GM18526 (cell line): ENCODE data around the gene GSE1.

ENCODE experiments used
- POLR2A ChIP-seq: IDR thresholded peaks from 3 replicates; pipeline ENCODE4 v1.6.1; 2011; ENCODE audit not compliant: insufficient read length; ENCODE audit errors: extremely low read depth

GSE1 gene

GRCh38 chr16:85570735-85571562, 42.2 kb upstream of the GSE1 start:
- no peak for TF ChIP-seq POLR2A

DNA sequence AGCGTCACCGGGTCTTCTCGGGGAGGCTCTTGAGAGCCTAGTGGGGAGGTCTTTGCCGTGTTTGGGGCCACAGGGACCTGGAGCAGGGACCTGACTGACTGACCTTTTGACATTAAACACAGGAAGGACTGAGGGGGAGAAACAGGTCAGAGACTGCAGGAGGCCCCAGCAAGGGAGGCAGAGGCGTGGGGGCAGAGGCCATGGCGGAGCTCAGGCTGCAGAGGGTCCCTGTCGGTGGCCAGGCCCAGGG, 41.6 kb upstream of the GSE1 start:
- TF ChIP-seq POLR2A = no peak

DNA sequence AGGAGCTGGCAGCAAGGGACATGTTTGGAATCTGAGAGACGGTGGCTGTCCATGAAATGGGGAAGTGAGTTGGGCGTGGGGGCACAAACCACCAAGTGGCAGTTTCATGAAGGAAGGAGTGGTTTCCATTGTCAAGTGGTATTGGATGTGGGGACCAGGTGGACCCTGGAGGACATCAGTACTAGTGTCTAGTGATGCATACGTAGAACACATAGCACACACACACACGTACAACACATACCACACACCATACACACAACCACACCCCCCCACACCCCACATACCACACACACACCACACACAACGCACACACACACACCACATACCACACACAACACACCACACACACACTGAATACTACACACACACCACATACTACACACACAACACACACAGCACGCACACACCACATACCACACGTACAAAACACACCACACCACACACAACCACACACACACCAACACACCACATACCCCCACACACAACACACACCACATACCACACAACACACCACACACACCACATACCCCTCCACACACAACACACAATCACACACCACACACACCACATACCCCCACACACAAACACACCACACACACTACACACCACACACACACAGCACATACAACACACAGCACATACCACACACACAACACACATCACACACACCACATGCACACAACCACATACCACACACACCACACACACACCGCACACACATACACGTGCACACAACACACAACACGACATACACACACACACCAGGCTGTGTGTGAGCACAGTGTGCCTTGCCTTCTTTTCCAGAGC, 41.1 kb upstream of the GSE1 start:
- no peak for TF ChIP-seq POLR2A

DNA sequence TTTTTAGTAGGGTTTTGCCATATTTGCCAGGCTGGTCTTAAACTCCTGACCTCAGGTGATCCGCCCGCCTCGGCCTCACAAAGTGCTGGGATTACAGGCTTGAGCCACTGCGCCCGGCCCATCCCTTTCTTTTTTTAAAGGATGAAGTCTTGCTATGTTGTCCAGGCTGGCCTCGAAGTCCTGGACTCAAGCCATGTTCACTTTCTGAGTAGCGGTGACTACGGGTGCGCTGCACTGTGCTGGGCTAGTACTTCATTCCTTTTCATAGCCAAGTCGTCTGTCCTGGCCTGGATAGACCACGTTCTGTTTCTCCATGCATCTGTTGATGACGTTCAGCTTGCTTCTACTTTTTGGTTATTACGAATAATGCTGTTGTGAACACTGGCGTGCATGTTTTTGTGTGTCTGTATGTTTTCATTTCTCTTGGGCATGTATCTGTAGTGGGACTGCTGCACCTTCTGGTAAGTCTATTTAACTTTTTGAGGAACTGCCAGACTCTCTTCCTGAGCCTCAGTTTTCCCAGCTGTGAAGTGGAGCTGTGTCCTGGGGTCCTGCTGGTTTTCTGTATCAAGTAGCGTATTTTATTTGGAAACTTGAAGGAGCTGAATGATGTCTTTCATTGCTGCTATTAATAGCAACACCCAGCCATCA, 40.0 kb upstream of the GSE1 start:
- no peak for TF ChIP-seq POLR2A

DNA sequence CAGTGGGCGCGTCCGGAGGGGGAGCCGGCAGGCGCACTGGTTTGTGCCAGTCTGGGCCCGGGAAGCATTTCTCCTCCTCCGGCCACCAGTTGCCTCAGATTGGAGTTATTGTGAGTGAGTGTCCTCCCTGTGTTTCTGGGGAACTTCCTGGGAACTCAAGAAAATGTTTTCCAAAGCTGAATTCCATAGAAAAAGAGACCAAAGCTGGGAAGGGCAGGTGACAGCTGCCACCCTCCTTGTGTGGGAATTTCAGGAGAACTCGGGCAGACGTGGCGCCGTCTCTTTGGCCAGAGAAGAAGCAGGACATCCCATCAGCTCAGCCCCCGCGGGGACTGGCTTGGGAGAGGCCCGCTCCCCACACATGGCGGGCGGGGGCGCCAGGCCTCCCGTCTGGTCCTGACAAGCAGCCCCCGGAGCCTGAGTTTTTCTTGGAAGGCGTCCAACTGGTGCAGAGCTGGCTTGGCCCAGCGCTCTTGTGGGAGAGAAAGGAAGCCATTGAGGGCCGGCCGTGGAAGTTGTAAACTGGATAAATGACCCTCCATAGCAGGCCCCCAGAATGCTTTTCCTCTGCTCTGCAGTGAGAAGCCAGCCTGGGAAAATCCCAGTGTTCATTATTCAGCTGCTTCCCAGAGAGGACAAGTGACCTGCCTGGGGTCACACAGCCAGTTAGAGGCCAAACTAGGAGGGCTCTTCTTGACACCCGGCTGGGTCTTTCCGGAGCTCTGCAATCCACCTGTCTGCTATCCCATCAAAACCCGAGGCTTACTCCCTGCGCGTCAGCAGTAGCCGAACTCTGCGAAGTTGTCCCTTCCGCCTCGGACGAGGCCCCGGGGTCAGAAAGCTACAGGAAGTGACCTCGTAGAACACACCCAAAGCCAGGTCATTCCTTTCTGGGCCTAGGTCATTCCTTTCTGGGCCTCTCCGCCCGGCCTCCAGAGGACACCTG, 39.2 kb upstream of the GSE1 start:
- no peak for TF ChIP-seq POLR2A

- no peak for TF ChIP-seq POLR2A
These were observed 38.2 kb upstream of the GSE1 start for GRCh38 chr16:85574672-85575475.

GRCh38 chr16:85575920-85576319, 37.2 kb upstream of the GSE1 start:
- no peak for TF ChIP-seq POLR2A

GRCh38 chr16:85576944-85577343, 36.2 kb upstream of the GSE1 start:
- no peak for TF ChIP-seq POLR2A

DNA sequence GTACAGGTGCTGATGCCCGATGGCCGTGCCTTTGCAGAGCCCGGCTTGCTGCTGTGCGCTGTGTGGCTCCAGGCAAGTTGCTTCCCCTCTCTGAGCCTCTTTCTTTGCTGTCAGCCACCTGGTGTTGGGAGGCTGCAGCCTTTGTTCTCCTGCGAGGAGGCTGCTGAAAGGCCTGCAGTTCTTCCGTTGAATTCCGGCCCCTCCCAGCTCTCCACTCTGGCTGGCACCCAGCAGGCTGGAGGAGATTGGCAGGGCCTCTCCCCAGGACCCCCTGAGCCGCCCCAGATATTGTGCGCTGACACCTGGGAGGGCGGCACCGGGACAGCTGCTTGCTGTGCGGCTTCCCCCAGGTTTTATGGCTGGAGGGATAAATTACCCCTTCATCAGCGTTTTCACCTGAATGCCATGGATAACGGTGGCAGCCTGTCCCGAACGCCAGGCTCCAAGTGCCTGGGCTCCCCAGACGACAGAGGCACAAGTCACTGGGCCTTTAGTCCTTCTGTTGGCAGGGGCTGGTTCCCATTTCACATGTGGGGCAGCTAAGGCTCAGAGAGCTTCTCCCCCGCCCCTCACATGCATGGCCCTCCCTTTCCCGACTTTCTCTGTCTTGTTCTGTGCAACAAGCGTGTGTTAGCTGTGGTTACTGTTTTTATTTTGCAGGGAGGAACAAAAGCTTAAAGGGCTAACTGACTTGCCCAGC, 35.1 kb upstream of the GSE1 start:
- TF ChIP-seq POLR2A = no peak

DNA sequence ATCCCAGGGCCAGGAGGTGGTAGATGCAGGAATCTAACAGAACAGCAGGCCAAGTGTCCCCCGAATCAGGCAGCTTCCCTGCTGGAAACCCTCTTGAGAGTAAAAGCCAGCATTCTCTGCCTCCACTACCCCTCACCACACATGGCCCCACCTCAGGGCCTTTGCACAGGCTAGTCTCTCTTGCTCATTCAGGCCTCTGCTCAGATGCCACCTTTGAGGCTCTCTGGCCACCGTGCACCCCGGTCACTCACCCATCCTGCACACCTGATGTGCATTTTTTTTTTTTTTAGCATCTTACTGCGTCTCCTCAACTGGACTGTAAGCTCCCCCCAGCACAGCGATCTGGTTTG, 34.5 kb upstream of the GSE1 start:
- TF ChIP-seq POLR2A = no peak

GRCh38 chr16:85579191-85579590, 33.9 kb upstream of the GSE1 start:
- TF ChIP-seq POLR2A = no peak

DNA sequence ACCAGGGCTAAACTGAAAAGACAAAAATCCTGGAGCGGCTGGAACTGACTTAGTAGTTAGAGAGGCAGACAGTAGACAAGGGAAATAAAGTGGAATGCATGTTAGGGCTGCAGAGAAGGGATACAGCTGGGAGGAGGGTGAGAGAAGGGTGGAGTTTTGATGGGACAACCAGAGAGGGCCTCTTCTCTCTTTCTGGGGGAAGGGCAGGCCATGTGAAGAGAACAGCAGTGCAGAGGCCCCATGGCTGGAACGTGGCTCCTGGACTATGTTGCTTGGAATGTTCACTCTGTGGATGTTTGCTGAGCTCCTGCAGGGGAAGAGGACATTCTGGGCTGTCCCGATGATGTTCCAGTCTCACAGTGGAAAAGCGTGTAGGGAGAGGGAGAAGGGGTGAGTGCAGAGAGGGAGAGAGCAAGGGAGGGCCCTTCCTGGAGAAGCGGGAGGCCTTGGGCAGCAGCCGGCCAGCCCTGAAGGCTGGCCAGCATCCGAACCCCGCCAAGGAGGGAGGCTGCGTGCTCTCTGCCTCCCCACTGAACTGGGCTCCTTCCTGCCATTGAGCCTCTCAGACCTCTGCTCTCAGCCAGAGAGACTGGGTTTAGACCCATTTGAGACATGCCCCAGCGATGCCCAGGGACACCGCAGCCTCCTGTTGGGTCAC, 33.1 kb upstream of the GSE1 start:
- TF ChIP-seq POLR2A = no peak

DNA sequence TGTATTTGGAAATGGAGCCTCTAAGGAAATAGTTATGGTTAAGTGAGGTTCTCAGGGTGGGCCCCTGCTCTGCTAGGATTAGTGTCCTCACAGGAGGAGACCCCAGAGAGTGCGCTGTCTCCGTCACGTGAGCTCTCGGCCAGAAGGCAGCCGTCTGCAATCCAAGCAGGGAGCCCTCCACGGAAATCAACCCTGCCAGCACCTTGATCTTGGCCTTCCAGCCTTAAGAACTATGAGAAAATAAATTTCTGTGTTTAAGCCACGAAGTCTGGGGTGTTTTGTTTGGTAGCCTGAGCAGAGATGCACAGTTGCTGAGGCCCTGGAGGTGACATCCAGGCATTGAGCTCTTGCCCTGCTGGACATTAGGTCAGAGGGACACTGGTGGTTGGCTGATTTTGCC, 32.4 kb upstream of the GSE1 start:
- no peak for TF ChIP-seq POLR2A
